Hematopoietic multipotent progenitor cell treated with erythropoietin and hydrocortisone succinate and interleukin-3 and kit ligand, for 15 days (in vitro differentiated cells): ENCODE measurements around the gene PUM1.

Experiments used
- DNase-seq: peaks from one replicate; pipeline ENCODE4 v3.0.0-alpha.2; 2015; ENCODE audit warnings: low spot score

The PUM1 gene

DNA sequence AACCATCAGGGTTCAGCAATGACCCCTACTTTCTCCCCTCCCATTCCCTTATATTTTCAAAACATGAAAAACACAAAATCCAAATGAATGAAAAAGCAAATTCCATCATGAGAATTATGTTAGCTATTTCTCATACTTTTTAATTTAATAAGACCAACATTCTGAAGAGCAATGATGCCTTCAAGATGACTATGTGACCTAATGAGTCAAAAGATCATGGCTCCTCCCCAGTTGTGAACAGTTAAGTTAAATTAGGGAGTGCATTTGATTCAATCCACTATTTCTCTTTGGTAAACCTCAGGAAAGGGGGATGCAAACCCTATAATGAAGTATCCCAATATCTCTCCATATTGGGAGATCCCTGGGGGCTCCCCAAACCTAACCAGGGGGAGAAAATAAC, 36.5 kb downstream of the PUM1 start:
- DNase-seq: no peak

DNA sequence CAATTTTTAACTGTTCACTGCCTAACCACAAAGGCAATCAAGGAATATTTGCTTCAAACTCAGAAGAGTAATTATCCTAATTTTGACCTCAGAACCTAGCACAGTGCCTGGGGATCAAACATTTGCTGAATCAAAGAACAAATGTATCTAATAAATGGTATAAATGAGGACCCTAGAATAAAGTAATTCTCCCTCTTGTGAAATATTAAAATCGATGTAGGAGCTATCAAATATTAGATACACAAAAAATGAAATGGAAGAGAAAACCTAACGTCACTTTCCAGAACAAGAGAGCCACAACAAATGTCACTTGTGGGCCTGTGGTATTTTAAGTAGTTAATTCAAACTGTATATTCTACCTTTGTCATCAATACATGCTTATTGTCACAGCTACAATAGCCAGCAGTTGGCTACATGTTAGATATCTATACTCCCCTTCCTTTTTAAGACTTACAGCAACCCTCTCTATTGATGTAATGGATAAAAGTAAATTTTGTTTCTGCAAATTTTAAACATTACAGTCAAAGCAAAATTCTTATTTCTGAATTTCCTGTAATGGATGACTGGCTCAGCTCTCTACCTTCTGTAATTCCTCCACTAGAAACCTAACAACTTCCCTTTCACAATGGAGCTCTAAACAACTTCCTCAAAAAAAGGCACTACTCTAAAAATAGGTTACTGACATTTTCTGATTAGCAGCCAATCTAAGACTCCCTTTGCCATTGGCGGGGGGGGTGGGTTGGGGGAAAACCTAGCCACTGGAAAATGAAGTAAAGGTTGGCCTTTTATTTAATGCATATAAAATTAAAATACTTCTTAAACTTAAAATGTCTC, 37.6 kb downstream of the PUM1 start:
- no peak for DNase-seq

DNA sequence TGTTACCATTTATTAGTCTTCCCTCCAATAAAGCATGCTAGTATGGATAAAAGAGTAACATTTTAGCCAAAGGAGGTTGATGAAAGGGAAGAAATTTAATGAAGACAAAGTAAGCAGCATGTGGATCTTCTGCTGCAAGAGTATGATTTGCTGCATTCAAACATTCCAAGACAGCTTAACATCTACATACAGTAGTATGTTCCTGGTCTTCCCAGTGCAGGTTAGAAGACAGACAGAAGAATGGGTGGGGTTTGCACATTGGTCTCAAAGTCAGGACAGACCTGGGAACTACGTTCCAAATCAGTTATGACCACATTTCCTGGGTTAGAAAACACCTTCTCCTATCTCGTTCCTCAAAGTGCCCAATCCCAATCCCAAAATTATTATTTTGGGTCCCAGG, 43.3 kb downstream of the PUM1 start:
- no peak for DNase-seq

DNA sequence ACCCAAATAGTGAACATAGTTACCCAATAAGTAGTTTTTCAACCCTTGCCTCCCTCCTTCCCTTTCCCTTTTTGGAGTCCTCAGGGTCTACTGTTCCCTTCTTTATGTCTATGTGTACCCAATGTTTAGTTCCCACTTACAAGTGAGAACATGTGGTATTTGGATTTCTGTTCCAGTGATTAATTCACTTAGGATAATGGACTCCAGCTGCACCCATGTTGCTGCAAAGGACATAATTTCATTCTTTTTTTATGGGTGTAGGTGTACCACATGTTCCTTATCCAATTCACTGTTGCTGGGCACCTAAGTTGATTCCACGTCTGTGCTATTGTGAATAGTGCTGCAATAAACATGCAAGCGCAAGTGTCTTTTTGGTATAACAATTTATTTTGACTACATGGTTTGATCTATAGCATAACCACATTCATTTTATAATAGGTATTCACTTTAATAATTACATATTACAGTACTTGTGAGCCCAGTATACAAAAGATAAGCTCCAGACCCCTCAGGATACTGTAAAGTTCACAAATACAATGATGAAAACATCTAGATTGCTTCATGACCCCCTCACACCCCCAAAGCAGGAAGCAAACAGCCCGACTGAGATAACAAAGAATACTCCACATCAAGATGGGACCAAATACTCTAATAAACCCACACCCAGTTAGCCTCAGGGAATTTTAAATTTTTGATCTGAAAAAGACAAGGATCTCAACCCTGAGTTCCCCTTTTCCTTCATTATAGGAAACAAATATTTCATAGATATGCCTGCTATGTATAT, 45.3 kb downstream of the PUM1 start:
- no peak for DNase-seq

DNA sequence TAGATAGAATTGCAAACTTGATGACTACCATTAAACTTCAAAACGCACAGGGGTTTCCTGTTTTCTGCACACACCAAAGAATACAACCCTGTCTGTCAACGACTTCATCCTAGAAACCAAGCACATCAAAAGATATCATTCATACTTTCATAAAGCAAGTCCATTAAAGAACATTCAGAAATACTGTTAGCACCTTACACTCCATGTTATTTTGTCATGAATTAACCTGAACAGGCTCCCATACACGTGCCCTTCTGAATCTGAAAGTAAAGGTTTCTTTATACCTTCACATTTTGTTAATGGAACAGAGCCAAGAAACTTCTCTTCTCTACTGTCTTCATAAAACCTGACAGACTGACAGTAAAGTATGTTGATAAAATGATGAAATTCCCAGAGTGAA, 46.1 kb downstream of the PUM1 start:
- no peak for DNase-seq

DNA sequence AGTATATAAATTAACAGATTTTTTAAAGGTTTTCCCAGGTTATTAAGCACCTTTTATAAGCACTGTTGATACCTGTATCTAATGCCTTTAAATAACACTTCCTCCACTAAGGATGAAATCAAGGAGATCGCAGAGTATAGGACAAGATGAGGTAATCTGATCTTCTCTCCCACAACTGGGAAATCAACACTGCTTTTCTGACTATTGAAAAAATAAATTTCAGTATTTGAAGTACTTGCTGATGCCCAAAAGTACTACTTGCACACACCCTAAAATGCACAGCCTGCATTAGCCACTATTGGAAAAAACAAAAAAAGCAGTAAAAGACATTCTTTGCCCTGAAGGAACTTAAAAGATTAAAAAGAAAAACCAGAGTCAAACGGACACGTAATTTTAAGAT, 48.6 kb downstream of the PUM1 start:
- DNase-seq: no peak

DNA sequence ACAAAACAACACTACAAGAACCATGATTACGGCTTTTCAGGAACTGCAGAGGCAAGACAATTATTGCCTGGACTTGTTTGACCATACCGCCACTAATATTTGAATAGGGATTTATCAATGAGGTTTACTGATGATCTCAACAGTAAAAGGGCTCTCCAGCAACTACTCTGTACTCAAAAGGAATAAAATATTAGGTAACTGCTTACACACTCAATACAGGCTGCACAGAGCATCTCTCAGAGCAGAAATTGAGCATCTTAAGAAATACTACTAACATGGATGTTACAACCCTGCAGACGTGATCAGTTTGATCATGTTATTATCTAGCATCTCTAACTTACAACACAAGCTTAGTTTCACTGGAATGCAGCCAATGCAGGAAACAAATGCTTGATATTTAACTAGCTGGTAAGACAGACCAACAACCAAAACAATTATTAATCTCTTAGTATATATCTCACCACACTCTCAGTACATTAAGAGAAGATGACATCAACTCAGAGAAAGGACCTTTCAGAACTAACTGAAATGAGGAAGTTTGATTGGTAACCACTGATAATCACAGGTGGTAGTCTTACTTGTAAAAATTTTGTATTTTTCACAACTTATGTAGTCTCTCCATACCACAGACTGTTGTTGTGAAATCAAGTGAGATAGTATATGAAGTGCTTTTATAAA, 52.2 kb downstream of the PUM1 start:
- no peak for DNase-seq

DNA sequence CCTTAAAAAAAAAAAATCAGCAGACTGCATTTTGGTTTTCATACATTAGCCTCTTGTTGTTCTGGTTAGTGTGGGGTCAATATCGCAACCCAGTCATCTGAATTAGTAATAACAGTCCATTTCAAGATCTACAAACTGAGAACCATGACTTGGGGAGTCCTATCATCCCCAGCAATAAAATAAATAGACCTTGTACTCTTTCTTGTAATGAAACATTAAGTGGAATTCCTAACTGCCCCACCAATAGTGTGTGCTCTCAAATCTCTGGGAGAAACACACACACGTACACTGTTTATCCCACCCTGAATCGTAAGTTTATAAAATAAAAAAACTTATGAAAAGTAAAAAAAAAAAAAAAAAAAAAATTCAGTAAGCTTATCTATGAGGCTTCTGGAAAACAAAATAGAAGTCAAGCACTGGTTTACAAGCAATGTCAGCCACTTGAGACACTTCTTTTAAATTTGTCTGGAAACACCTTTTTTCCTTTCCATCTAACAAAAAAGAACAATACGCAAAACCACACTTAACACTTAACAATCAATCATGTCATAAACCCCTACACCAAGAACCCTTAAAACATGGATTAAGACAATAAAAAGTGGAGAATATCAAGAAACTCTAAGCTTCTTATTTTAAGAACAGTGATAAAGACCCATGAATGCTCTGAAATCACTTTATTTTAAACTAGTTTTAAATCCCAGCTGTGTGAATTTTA, 53.1 kb downstream of the PUM1 start:
- DNase-seq: no peak

DNA sequence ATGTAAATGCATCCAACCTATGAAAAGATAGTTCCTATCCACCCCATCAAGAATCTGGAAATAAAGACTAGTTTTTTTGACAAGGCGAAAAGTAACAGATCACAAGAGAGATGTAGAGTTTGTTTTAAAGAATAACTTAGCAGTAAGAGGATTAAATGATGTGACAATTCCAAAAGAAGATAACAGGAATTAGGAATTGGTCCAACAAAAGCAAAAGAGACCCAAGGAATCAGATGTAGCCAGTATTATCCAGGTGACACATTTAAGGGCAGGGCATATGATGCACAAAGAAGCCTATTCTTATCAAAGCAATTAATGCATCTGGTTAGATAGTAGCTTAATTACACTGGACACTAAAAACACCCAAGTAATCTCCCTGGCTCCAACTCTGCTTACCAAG, 53.8 kb downstream of the PUM1 start:
- DNase-seq: no peak

DNA sequence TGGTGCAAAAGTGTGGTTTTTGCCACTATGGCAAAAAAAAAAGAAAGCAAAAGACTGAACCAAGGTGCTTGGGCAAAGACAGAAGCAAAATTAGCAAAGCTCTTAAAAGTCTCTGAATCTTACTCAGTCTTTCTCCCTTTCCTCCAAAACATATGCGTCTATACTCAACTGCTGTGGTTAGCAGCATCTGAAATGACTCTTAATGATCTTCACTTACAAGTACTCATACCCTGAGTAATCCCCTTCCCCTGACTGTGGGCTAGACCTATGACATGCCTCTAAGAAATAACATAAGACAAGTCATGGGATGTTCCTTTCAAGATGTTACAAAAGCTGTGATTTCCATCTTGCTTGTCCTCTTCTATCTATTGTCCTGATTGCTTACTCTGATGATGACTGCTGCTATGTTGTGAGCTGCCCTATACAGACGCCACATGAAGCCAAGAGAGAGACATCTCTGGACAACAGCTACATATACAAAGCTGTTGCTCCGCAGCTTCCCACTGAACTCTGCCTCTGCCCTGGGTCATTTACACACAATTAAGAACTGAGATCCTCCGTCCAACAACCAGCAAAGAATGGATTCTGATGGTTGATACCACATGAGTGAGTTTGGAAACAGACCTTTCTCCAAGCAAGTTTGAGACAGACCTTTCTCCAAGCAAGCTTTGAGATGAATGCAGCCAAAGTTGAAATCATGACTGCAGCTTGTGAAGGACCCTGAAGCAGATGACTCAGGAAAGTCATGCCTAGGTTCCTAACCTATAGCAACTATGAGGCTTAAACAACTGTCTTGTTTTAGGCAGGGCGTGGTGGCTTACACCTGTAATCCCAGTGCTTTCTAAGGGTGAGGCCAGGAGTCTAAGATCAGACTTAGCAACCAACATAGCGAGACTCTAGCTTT, 55.2 kb downstream of the PUM1 start:
- DNase-seq: no peak

DNA sequence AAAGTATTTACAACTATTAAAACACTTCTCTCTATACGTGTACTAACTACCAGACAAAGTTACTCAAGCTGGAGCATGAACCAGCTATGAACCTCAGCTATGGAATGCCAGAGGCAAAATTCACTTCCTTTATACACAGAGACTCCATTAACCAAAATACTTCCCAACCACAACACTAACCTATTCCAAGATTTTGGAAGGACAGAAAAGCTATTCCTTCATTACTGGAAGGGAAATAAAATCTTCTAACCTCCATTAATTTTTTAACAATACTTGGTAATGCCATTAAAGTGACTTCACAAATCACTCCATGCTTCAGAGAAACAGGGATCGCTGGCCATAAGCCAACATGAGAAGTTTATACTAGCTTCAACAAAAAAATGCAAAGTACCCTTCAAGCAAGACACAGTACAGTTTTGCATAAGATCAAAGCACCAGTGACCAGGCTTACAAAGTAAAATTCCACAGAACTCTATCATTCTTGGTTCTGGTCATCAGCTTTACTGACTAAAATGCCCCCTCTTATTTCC, 58.0 kb downstream of the PUM1 start:
- no peak for DNase-seq

DNA sequence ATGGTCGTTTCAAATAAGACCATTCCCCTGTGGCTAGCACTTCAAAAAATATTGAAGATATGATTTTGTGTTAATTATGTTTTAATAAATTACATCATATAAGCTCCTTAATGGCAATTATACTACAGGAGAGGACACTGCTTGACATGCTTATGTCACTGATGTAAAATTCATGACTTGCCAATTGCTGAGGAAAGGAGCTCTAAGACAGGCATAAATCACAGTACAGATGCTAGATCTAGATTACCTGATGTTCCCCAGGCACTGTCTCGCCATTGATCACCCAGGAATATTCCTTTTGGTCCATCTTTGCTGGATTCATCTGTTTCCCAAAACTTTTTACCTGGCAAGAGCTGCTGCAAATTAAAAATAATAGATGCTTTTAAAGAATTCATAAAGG, 58.8 kb downstream of the PUM1 start:
- no peak for DNase-seq

DNA sequence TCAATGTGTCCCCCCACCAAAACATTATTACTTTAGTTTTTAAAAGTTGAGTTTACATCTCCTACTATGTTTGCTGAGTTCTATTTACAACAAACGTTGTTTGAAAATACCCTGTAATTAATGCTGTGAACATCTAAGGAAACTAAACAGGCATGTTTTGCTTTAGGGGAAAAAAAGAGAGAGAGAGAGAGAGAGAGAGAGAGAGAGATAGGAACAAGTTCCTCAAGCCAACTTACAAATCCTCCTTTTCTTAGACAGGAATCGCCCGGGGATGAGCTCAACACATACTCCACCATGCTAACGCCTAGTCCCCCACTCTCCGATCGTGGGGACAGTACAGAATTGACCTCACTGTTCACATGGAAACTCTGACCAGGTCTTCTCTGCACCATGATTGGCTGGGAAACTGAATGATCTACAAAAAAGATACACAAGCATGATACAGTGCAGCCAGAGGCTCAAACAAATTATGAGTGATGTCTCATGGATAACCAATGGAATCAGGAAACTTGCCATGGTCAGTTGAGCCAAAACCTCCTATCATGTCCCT, 59.8 kb downstream of the PUM1 start:
- DNase-seq: no peak

DNA sequence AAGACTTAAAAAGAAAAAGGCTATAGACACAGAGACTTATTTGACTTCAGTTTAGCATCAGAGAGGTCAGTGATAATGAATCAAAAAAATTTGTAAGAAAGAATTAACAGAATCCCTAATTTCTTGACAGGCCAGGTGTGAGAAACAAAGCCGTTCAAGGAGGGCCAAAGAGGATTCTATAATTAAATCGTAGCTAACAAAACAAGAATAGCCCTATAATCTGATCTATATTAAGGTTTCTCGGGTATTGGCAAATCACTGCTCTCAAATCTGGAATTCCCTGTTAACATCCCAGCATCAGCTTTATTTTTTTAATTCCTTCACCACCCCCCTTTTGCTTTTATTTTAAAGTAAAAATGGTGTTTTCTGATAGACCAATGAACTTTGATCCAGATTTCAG, 60.3 kb downstream of the PUM1 start:
- DNase-seq: no peak

DNA sequence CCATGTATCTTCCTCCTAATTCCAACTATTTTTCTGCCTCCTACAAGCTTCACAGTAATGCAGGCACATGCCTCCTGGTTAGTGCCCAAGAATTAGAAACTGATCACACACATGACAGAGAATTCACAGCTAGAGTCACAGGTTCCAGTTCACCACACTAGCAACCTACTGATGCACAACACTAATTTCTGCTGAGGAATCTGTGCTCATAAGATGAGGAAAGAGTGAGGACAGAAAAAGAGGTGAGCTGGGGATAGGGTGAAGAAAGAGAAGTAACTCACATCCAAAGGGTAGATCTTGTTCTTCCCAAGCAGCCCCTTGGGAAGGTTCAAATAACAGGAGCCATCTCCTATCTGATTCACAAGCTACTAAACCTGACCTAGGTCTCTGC, 61.3 kb downstream of the PUM1 start:
- no peak for DNase-seq

DNA sequence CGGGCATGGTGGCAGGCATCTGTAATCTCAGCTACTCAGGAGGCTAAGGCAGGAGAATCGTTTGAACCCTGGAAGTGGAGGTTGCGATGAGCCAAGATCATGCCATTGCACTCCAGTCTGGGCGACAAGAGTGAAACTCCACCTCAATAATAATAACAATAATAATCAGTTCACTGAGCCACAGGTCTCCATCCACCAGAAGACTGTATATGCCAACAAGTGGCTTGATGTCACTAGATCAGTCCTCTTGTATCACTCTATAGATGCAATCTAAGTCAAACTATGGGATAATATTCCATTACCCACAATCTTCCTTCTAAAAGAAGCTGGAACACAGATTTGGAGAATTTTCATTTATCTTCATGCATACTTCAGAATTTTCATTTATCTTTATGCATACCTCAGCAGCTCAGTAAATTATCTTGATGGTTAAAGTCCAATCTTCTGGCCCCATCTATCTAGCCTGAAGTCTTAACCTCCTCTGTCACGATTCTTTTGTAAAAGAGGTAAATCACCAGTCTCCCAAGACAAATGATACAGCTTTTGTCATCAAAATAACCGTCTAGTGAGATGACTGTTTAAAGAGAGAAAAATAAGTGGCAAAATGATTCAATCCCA, 61.8 kb downstream of the PUM1 start:
- no peak for DNase-seq

DNA sequence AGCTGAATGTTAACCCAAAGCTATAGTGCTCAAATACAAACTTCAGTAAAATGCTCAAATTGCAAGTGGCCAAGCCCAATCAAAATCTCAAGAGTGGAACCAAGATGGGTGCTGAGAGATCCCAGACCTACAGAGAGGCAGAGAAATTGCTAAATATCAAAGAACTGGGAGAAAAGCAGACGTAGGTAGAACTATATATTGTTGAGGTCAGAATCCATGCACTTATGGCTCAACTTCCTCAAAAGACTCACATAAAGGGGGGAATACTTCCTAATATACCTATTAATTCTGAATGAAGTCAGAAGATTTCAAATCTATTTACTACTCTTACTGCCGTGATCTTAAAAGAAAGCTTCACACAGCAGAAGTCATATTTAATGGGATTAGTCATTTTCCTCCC, 65.2 kb downstream of the PUM1 start:
- no peak for DNase-seq

DNA sequence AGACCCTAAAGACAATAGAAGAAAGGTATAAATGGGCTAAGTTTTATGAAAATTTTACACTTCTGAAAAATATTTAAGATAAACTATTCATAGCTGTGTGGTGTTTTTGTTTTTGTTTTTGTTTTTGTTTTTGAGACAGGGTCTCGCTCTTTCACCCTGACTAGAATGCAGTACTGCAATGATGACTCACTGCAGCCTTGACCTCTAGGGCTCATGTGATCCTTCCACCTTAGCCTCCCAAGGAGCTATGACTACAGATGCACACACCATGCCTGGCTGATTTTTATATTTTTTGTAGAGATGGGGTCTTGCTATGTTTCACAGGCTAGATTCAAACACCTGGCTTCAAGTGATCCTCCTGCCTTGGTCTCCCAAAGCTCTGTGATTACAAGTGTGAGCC, 66.6 kb downstream of the PUM1 start:
- DNase-seq: no peak

DNA sequence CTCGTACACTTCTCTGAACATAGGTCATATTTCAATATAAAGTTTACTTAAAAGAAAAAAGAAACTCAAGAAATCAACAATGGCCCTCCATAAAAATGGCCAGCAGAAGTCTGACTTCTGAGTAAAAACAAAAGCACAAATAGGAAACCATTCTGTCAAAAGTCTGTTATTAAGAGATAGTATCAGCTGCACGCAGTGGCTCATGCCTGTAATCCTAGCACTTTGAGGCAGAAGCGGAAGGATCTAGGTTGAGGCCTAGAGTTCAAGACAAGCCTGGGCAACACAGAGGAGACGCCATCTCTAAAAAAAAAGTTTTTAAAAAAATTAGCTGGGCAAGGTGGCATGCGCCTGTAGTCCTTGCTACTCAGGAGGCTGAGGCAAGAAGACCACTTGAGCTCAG, 67.3 kb downstream of the PUM1 start:
- DNase-seq: no peak

DNA sequence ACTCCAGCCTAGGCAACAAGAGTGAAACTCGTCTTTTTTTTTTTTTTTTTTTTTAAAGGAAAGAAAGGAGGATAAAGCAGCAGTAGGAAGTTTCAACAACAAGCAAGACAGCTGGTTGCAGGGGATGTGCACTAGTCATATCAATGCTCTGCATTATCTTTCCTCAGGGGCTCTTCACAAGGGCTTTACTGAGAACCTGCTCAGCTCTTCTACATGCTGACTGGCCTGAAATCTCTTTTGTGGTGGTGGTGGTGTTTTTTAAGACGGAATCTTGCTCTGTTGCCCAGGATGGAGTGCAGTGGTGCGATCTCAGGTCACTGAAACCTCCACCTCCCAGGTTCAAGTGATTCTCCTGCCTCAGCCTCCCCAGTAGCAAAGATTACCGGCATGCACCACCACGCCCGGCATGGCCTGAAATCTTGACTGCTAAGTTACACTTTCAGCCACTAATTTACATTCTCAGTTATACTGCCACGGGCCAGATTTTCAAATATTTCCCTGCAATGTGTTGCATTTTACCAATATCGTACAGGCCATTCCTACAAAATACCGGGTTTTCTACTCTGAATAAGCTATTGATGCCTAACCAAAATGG, 68.0 kb downstream of the PUM1 start:
- no peak for DNase-seq
